RWPE1 (cell line): Measurements from ENCODE around the gene THOC2.

ENCODE experiments used
- CTCF ChIA-PET: fragments of 350-600 bp; sonication (Branson Sonifier 250); formaldehyde crosslinking; extraction: SDS; loops from one replicate; lab custom pipeline; 2021; lab: Yijun Ruan, JAX
- POLR2A ChIA-PET: fragments of 400-600 bp; formaldehyde crosslinking; extraction: SDS; loops from one replicate; lab custom pipeline; 2020; ENCODE audit warnings: antibody characterized with exemption; ENCODE audit not compliant: low non-redundant PET; lab: Yijun Ruan, JAX
- DNase-seq: peaks from one replicate; pipeline ENCODE4 v3.0.0; 2012; ENCODE audit warnings: low spot score
- H3K27ac ChIP-seq: fragments of 450-650 bp; 2 replicates; pipeline ENCODE4 v1.5.1; 2017
- TF ChIP-seq, protein P1 (sequence below): fragments of 450-650 bp; conservative IDR thresholded peaks from 2 replicates; pipeline ENCODE4 v1.5.1; 2017; ENCODE audit warnings: low read depth, mild to moderate bottlenecking

Gene THOC2

DNA sequence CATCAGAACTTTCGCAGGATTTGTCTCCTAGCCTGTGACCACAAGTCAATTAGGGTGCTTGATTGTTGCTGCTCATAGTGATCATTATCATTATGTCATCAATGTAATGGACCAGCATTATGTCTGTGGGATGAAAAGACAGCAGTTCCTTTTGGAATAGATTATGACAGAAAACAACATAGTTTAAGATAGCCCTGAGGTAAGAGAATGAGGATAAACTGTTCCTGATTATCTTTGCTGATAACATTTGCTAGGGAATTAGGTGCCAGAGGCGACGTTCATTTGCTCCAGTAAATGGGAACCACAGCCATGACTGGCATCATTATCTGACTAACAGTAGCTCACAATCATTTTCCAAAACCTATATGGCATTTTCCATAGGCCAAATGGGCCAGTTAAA, 12.7 kb upstream of the THOC2 start:
- POLR2A ChIA-PET: no interaction called here
- H3K27ac ChIP-seq: no peak overlapping the region
- TF ChIP-seq, protein P1, sequence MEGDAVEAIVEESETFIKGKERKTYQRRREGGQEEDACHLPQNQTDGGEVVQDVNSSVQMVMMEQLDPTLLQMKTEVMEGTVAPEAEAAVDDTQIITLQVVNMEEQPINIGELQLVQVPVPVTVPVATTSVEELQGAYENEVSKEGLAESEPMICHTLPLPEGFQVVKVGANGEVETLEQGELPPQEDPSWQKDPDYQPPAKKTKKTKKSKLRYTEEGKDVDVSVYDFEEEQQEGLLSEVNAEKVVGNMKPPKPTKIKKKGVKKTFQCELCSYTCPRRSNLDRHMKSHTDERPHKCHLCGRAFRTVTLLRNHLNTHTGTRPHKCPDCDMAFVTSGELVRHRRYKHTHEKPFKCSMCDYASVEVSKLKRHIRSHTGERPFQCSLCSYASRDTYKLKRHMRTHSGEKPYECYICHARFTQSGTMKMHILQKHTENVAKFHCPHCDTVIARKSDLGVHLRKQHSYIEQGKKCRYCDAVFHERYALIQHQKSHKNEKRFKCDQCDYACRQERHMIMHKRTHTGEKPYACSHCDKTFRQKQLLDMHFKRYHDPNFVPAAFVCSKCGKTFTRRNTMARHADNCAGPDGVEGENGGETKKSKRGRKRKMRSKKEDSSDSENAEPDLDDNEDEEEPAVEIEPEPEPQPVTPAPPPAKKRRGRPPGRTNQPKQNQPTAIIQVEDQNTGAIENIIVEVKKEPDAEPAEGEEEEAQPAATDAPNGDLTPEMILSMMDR: no peak
- CTCF ChIA-PET: no interaction called here
- DNase-seq: no peak

DNA sequence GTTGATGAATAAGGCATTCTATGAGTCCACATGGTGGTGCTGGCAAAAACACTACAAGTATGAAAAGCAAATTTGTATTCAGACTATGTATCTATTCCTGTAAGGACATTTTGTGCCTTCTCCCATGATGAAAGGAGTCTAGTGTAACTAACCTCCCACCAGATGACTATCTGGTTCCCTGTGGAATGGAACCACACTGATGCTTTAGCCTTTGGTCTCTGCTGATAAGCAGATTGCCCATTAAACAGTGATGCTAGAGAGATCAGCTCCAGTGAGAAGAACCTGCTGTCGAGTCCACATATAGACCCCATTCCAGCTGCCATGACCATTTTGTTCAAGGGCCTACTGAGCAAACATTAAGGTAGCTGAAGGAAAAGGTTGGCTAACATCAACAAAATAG, 10.5 kb upstream of the THOC2 start:
- POLR2A ChIA-PET: no interaction called here
- no peak overlapping the region for H3K27ac ChIP-seq
- TF ChIP-seq, protein P1: no peak
- no peak for DNase-seq
- CTCF ChIA-PET: interaction anchor here (0.6 kb wide), 1 partner anchor 36 kb away, joined by 5 read pairs; no protein-coding TSS in a partner anchor

DNA sequence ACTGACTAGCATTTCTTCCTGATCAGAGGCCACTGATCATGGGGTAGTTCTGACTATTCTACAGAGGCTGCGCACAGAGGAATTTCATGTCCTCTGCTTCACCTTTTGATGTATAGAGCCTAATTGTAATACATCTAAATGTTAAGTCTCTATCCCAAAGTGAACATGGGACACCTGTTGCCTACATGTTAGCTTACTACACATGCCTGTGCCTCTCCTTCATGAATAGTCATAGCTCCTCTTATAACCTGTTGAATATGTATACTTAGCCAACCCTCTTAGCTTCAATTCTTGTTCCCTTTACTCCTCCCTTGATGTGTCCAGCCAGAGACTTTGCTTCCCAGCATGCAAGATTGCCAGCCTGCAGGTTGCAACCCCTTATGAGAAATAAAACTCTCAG, 9.6 kb upstream of the THOC2 start:
- no peak overlapping the region for H3K27ac ChIP-seq
- TF ChIP-seq, protein P1: no peak
- POLR2A ChIA-PET: no interaction called here
- DNase-seq: no peak
- CTCF ChIA-PET: no interaction called here

DNA sequence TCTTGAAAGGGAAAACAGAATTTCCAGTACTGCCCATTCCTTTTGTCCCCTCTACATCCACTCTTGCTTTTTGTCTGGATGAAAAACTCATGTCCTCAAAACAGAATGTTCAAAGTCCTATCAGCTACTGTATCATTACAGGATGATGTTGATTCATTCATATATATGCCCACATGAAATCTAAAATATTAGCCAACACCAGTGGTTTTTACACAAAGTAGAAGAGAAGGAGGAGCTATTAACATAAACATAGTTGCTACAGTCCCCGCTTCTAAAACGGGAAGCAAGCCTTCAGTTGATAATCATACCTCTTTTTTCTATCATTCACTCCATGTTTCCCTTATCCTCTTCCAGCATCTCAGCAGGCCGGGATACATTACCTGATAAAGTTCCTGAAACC, 7.7 kb upstream of the THOC2 start:
- no peak for DNase-seq
- no peak overlapping the region for H3K27ac ChIP-seq
- ChIA-PET POLR2A (no interaction called here), CTCF (no interaction called here)
- TF ChIP-seq, protein P1: no peak

DNA sequence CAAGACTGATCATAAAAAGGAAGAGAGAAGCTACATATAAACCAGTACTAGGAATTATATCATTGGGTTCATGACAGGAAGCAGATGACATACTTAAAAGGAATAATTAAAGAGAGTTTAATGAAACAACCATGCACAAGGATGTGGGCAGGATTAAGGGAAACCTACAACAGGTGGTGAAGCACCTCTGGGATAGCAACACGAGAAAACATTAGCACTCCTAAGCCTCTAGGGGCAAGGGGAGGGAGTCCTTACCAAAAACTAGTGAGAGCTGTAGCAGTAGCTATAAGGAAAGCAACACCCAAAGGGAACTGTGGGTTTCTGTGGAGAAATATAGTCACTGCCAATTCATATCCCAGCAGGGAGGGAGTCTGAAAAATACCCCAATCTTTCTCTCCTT, 7.2 kb upstream of the THOC2 start:
- DNase-seq: no peak
- TF ChIP-seq, protein P1: no peak
- no peak overlapping the region for H3K27ac ChIP-seq
- CTCF ChIA-PET: no interaction called here
- POLR2A ChIA-PET: no interaction called here

DNA sequence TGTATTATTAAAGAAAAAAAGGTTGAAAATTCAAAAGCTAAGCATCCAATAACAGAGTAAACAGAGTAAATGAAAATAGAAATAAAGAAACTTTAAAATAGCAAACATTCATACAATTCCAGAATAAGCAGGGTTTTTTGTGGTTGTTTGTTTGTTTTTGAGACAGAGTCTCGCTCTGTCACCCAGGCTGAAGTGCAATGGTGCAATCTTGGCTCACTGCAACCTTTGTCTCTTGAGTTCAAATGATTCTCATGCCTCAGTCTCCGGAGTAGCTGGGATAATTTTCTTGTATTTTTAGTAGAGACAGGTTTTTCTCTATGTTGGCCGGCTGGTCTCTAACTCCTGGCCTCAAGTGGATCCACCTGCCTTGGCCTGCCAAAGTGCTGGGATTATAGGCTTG, 6.6 kb upstream of the THOC2 start:
- H3K27ac ChIP-seq: no peak overlapping the region
- DNase-seq: no peak
- TF ChIP-seq, protein P1: no peak
- ChIA-PET CTCF (no interaction called here), POLR2A (no interaction called here)
